K562 (cell line): ENCODE measurements around the gene ZSWIM2. TPM values are rescaled to one million over a fixed set of nuclear protein-coding genes. Genes with fewer than 3 reads are reported as not detected.
A peak's percentile ranks its signal among the peaks of the same experiment; 100 is the strongest.

ENCODE experiments used
- ATAC-seq: fragments of 200-7000 bp; cut with Tn5 transposase; 3 replicates; pipeline ENCODE4 v1.9.1; 2020; ENCODE audit warnings: moderate library complexity
- BruUV-seq: library from RNA; stranded (reverse); fragments of 400-500 nt; replicated peaks from 2 replicates; lab custom pipeline; 2021; lab: Mats Ljungman, UMichigan
- CTCF ChIA-PET: fragments of 300-600 bp; formaldehyde crosslinking; extraction: SDS; loops from one replicate; lab custom pipeline; 2021; ENCODE audit warnings: low intra/inter-chr PET ratio; lab: Yijun Ruan, JAX
- POLR2A ChIA-PET: fragments of 300-600, 350-650 bp; sonication (Branson Sonifier 250); formaldehyde crosslinking; extraction: SDS; loops from one replicate; lab custom pipeline; 2021; ENCODE audit warnings: antibody characterized with exemption, inconsistent platforms; lab: Yijun Ruan, JAX
- DNase-seq, 4 experiments: peaks; one replicate each; pipeline versions ENCODE4 v3.0.0 to v3.0.0-alpha.2; 2011 to 2018; ENCODE audit warnings: low spot score in 3 of 4, mixed read lengths in 3 of 4; ENCODE audit errors: extremely low read depth in 1 of 4
- FAIRE-seq: peaks from 2 replicates; lab custom pipeline; 2011; peaks lifted over from hg19 to GRCh38; lab: Jason Lieb, UNC
- H2AFZ ChIP-seq: 2 replicates; pipeline ENCODE4 v1.6.0; 2011; ENCODE audit warnings: low read depth, low read length, control low read depth, inconsistent platforms
- H3K27ac ChIP-seq: fragments of 200-600 bp; 3 replicates; pipeline ENCODE4 v1.8.0; 2011; ENCODE audit warnings: low read depth, mild to moderate bottlenecking, control low read depth, inconsistent platforms, low read length, moderate library complexity, mixed read lengths; ENCODE audit errors: extremely low read depth
- H3K27me3 ChIP-seq, 2 experiments: fragments of 300-600 bp in 1 of 2; 2 replicates in 1 of 2; 3 replicates in 1 of 2; pipeline versions ENCODE4 v1.6.0 to v1.8.0; 2011; ENCODE audit warnings: inconsistent platforms in 2 of 2, low read length in 2 of 2, mild to moderate bottlenecking in 1 of 2, mixed read lengths in 1 of 2, moderate library complexity in 1 of 2; ENCODE audit not compliant: control insufficient read depth in 2 of 2, insufficient read depth in 2 of 2
- H3K36me3 ChIP-seq: fragments of 300-600 bp; 3 replicates; pipeline ENCODE4 v1.8.0; 2011; ENCODE audit warnings: mild to moderate bottlenecking, low read length, inconsistent platforms; ENCODE audit not compliant: control insufficient read depth, insufficient read depth
- H3K4me1 ChIP-seq, 2 experiments: fragments of 200-600 bp in 1 of 2; replicated peaks in 1 of 2; 2 replicates in 1 of 2; 3 replicates in 1 of 2; pipeline versions ENCODE4 v1.5.1 to v1.8.0; 2011; ENCODE audit warnings: inconsistent platforms in 2 of 2, low read length in 2 of 2, mild to moderate bottlenecking in 1 of 2, mixed read lengths in 1 of 2, moderate library complexity in 1 of 2; ENCODE audit not compliant: control insufficient read depth in 2 of 2, insufficient read depth in 2 of 2
- H3K4me2 ChIP-seq: 2 replicates; pipeline ENCODE4 v1.6.1; 2011; ENCODE audit warnings: low read length, control low read depth, inconsistent platforms, mixed read lengths; ENCODE audit not compliant: insufficient read depth
- H3K4me3 ChIP-seq: fragments of 200-600 bp; sonication (generic), shearing (Covaris generic); 2 replicates; pipeline ENCODE4 v1.5.1; 2016; ENCODE audit warnings: control low read depth, inconsistent platforms
- H3K79me2 ChIP-seq: fragments of 200-600 bp; 3 replicates; pipeline ENCODE4 v1.8.0; 2011; ENCODE audit warnings: low read length, inconsistent platforms; ENCODE audit not compliant: control insufficient read depth, insufficient read depth
- H3K9ac ChIP-seq, 2 experiments: 2 replicates each; pipeline versions ENCODE4 v1.6.0 to v1.6.1; 2011; ENCODE audit warnings: low read depth in 2 of 2, low read length in 2 of 2, control low read depth in 1 of 2, inconsistent platforms in 1 of 2, mild to moderate bottlenecking in 1 of 2, mixed read lengths in 1 of 2; ENCODE audit not compliant: insufficient read depth in 1 of 2
- H3K9me1 ChIP-seq: one replicate; pipeline ENCODE4 v1.6.0; 2011; ENCODE audit warnings: inconsistent platforms, mild to moderate bottlenecking, low read length, moderate library complexity; ENCODE audit not compliant: control insufficient read depth, insufficient read depth
- H3K9me3 ChIP-seq: replicated peaks from 2 replicates; pipeline ENCODE4 v1.5.1; 2011; ENCODE audit warnings: low read depth, low read length, inconsistent platforms; ENCODE audit not compliant: control insufficient read depth, insufficient read depth
- H4K20me1 ChIP-seq: replicated peaks from 2 replicates; pipeline ENCODE4 v1.6.1; 2011; ENCODE audit warnings: low read length, inconsistent platforms, mixed read lengths; ENCODE audit not compliant: control insufficient read depth, insufficient read depth
- ARID1B ChIP-seq: fragments of 450-650 bp; IDR thresholded peaks from 2 replicates; pipeline ENCODE4 v1.6.1; 2016; ENCODE audit warnings: antibody characterized with exemption, mild to moderate bottlenecking, inconsistent platforms
- CBFA2T2 ChIP-seq: fragments of 450-650 bp; conservative IDR thresholded peaks from 2 replicates; pipeline ENCODE4 v1.6.1; 2017; ENCODE audit warnings: mild to moderate bottlenecking
- CBFA2T3 ChIP-seq: fragments of 450-650 bp; IDR thresholded peaks from 2 replicates; pipeline ENCODE4 v1.6.1; 2017
- CBX2 ChIP-seq: fragments of 200-600 bp; sonication (generic); IDR thresholded peaks from one replicate; pipeline ENCODE4 v1.6.1; 2012; ENCODE audit warnings: mild to moderate bottlenecking, low read length, inconsistent platforms; ENCODE audit not compliant: insufficient read depth, poor library complexity, severe bottlenecking
- GTF2E2 ChIP-seq: fragments of 200-800 bp; sonication (Bioruptor generic); IDR thresholded peaks from 2 replicates; pipeline ENCODE4 v1.6.1; 2016; ENCODE audit warnings: missing genetic modification characterization, missing compliant biosample characterization
- KDM1A ChIP-seq, 2 experiments: fragments of 450-650 bp; IDR thresholded peaks; 2 replicates each; pipeline ENCODE4 v1.6.1; 2016; ENCODE audit warnings: mild to moderate bottlenecking in 2 of 2
- KLF16 ChIP-seq: IDR thresholded peaks from 2 replicates; pipeline ENCODE4 v1.6.1; 2016; ENCODE audit warnings: antibody characterized with exemption
- NR4A1 ChIP-seq, 2 experiments: fragments of 250-450 bp in 1 of 2; fragments of 450-650 bp in 1 of 2; sonication (Bioruptor Pico) in 1 of 2; IDR thresholded peaks; 2 replicates each; pipeline versions ENCODE4 v1.4.0 to v1.6.1; 2016 to 2020; ENCODE audit warnings: mild to moderate bottlenecking in 2 of 2, missing compliant biosample characterization in 1 of 2, missing genetic modification characterization in 1 of 2, moderate library complexity in 1 of 2
- PCBP1 ChIP-seq: fragments of 200-400 bp; formaldehyde crosslinking; IDR thresholded peaks from 2 replicates; pipeline ENCODE4 v1.6.1; 2018; ENCODE audit warnings: mild to moderate bottlenecking, low read depth, low read length; ENCODE audit not compliant: poor library complexity, severe bottlenecking
- POLR2H ChIP-seq: IDR thresholded peaks from 2 replicates; pipeline ENCODE4 v1.6.1; 2016; ENCODE audit warnings: missing genetic modification characterization, low read depth, mild to moderate bottlenecking, control low read depth, missing compliant biosample characterization, moderate library complexity
- RCOR1 ChIP-seq, 2 experiments: IDR thresholded peaks; 2 replicates each; pipeline ENCODE4 v1.6.1; 2012; ENCODE audit warnings: low read depth in 2 of 2, low read length in 2 of 2, borderline replicate concordance in 1 of 2, improper control_type of control experiment in 1 of 2
- RNF2 ChIP-seq: sonication (generic); IDR thresholded peaks from 2 replicates; pipeline ENCODE4 v1.6.1; 2016
- SIN3A ChIP-seq, 2 experiments: fragments of 150-350 bp in 1 of 2; IDR thresholded peaks; 2 replicates each; pipeline ENCODE4 v1.6.1; 2011 to 2016; ENCODE audit warnings: borderline replicate concordance in 2 of 2, low read depth in 2 of 2, low read length in 2 of 2, mild to moderate bottlenecking in 2 of 2, moderate library complexity in 2 of 2; ENCODE audit not compliant: control insufficient read depth in 1 of 2
- SMAD3 ChIP-seq: fragments of 450-650 bp; formaldehyde crosslinking; conservative IDR thresholded peaks from 2 replicates; pipeline ENCODE4 v1.4.0; 2020; ENCODE audit warnings: mild to moderate bottlenecking
- STAT6 ChIP-seq: sonication (generic); formaldehyde crosslinking; IDR thresholded peaks from 2 replicates; pipeline ENCODE4 v1.8.1; 2023; ENCODE audit warnings: mild to moderate bottlenecking, missing genetic modification reagents
- TAL1 ChIP-seq: fragments of 450-650 bp; IDR thresholded peaks from 2 replicates; pipeline ENCODE4 v1.6.1; 2016; ENCODE audit warnings: mild to moderate bottlenecking
- TEAD4 ChIP-seq, 2 experiments: sonication (generic) in 1 of 2; formaldehyde crosslinking in 1 of 2; IDR thresholded peaks; 2 replicates each; pipeline versions ENCODE4 v1.6.1 to v1.8.0; 2012 to 2022; ENCODE audit warnings: borderline replicate concordance in 1 of 2, inconsistent platforms in 1 of 2, low read length in 1 of 2, mild to moderate bottlenecking in 1 of 2, missing genetic modification reagents in 1 of 2
- ZBTB43 ChIP-seq: sonication (generic); formaldehyde crosslinking; IDR thresholded peaks from 2 replicates; pipeline ENCODE4 v1.8.0; 2023; ENCODE audit warnings: mild to moderate bottlenecking, missing genetic modification reagents
- ZNF12 ChIP-seq: sonication (generic); formaldehyde crosslinking; IDR thresholded peaks from 2 replicates; pipeline ENCODE4 v1.4.0; 2020; ENCODE audit warnings: mild to moderate bottlenecking, missing genetic modification reagents
- WGBS: fragments of 100-300 bp; shearing (Covaris generic); methylation state at CpG from one replicate; pipeline ENCODE4 v1.1.6; 2016; ENCODE audit warnings: low coverage, mixed read lengths; ENCODE audit not compliant: insufficient coverage; ENCODE audit errors: missing lambda C conversion rate; 5-methylcytosine and 5-hydroxymethylcytosine counted together
- in situ Hi-C: fragments of 300-500 bp; cut with MboI; formaldehyde crosslinking; loops from 4 replicates; pipeline ENCODE4 v1.15.0; 2018; ENCODE audit warnings: inconsistent platforms, mixed read lengths
- intact Hi-C: fragments of 100-400 bp; cut with micrococcal nuclease; formaldehyde crosslinking; loops from 2 replicates; pipeline ENCODE4 v1.14.2; 2022
- polyA plus RNA-seq, 8 experiments: library from polyadenylated mRNA; depleted of rRNA in 4 of 8; stranded (reverse) in 5 of 8; unstranded in 3 of 8; fragments of >200 nt; fragmentation: Nextera tagmentation in 2 of 8; fragmentation: Illumina TruSeq in 1 of 8; extraction: Ambion mirVana in 2 of 8; extraction: Trizol in 1 of 8; gene quantifications; 2 replicates each; pipeline versions ENCODE4 v1.2.1 to v1.2.3, GENCODE V29; 2011 to 2014; ENCODE audit warnings: inconsistent platforms in 1 of 8, missing spikeins in 1 of 8
- total RNA-seq, 7 experiments: library from RNA; depleted of rRNA in 6 of 7; stranded (reverse); fragments of >200 nt in 6 of 7; fragmentation: Illumina TruSeq in 2 of 7; extraction: Trizol in 2 of 7; gene quantifications; 2 replicates each; pipeline versions ENCODE4 v1.2.1 to v1.2.3, GENCODE V29; 2011 to 2021; ENCODE audit warnings: low replicate concordance in 1 of 7

Gene ZSWIM2
- total and polyA plus RNA-seq, 9 of the 15 experiments (the other 6 are each of a cell fraction or from before 2014, with no cell fraction given), result not detected

GRCh38 chr2:186895451-186895850, 46.5 kb upstream of the ZSWIM2 start (continued):
- TF ChIP-seq ZBTB43 (CRISPR knock-in tag) (no peak), RNF2 (no peak), STAT6 (CRISPR knock-in tag) (no peak), CBX2 (no peak), KLF16 (no peak)

- POLR2A ChIA-PET, result no interaction called here
- Histone ChIP-seq H3K27me3 (no peaks in the 10 kb centered on the region), H3K9me3 (no peaks in the 10 kb centered on the region), H3K4me3 (no peak overlapping the region), H3K79me2 (no peaks in the 10 kb centered on the region), H3K36me3 (no peaks in the 10 kb centered on the region), H3K4me1 (no peaks in the 10 kb centered on the region), H2AFZ (no peak overlapping the region), H4K20me1 (no peaks in the 10 kb centered on the region), H3K9ac (no peak overlapping the region), H3K9me1 (no peaks in the 10 kb centered on the region), H3K27ac (no peak overlapping the region), H3K4me2 (no peak overlapping the region)
- ATAC-seq, result peak; percentile 53
- no peak for FAIRE-seq
- WGBS, result 5% methylated on average over 5 of the region's 5 CpGs
- intact Hi-C loops (no loop called here), in situ Hi-C loops (loop anchor here (25.0 kb wide), 1 partner anchor 543 kb away; the partner anchor contains the start of gene CALCRL)
- CTCF ChIA-PET, result no interaction called here
- BruUV-seq, result no TSS peak
- no peak for DNase-seq
- TF ChIP-seq NR4A1 (CRISPR knock-in tag; IDR thresholded peaks at IDR 0.05), result no peak
- TF ChIP-seq NR4A1 (tag; IDR thresholded peaks at IDR 0.05), result no peak
- TF ChIP-seq SIN3A (IDR thresholded peaks at IDR 0.05; ENCODE audit: borderline replicate concordance in 2 of 2, control insufficient read depth in 1 of 2, low read depth in 2 of 2, low read length in 2 of 2), result no peak
- no peak for TF ChIP-seq SMAD3 (CRISPR knock-in tag)
- 0 out of 4 replicates have a peak, but pooled peaks of 1 of the 2 experiments have one; percentile 25 for TF ChIP-seq RCOR1 (IDR thresholded peaks at IDR 0.05; ENCODE audit: borderline replicate concordance in 1 of 2, low read depth in 2 of 2, low read length in 2 of 2)
- no peak for TF ChIP-seq GTF2E2 (tag)
- no peak for TF ChIP-seq POLR2H
- 0 out of 2 replicates have a peak, but pooled peaks have one; percentile 40 for TF ChIP-seq CBFA2T2
- peak; percentile 74 for TF ChIP-seq CBFA2T3
- TF ChIP-seq TEAD4 (IDR thresholded peaks at IDR 0.05; ENCODE audit: low read length), result peak; percentile 64
- TF ChIP-seq TEAD4 (CRISPR knock-in tag; IDR thresholded peaks at IDR 0.05; ENCODE audit: borderline replicate concordance), result no peak
- TF ChIP-seq KDM1A (IDR thresholded peaks at IDR 0.05), result peak; percentile 61 to 71
- no peak for TF ChIP-seq ZNF12
- no peak for TF ChIP-seq PCBP1
- 0 out of 2 replicates have a peak, but pooled peaks have one; percentile 30 for TF ChIP-seq ARID1B
- TF ChIP-seq TAL1, result peak; percentile 30; the same call in 1 of the 2 replicates
Observed at GRCh38 chr2:186894478-186894877, 45.5 kb upstream of the ZSWIM2 start.
